Ascending aorta (tissue), 2 donors: ENCODE data around the gene STON2. TPM values are rescaled to one million over a fixed set of nuclear protein-coding genes. Genes with fewer than 3 reads are reported as not detected.

Experiments used
- DNase-seq, 2 donors: peaks; one replicate each; pipeline ENCODE4 v3.0.0-alpha.2; 2019; ENCODE audit warnings: low spot score in 2 of 2
- H3K27ac ChIP-seq, 2 donors: fragments of 200-600 bp; sonication (generic); one replicate each; pipeline ENCODE4 v1.5.1; 2016 to 2017; ENCODE audit warnings: mild to moderate bottlenecking in 1 of 2
- H3K27me3 ChIP-seq: fragments of 200-600 bp; sonication (generic); one replicate; pipeline ENCODE4 v1.5.1; 2017
- H3K36me3 ChIP-seq, 2 donors: fragments of 200-600 bp; sonication (generic); one replicate each; pipeline ENCODE4 v1.5.1; 2016
- H3K4me1 ChIP-seq, 2 donors: fragments of 200-600 bp; sonication (generic); one replicate each; pipeline ENCODE4 v1.5.1; 2016 to 2017; ENCODE audit warnings: mild to moderate bottlenecking in 1 of 2
- H3K4me3 ChIP-seq, 2 donors: fragments of 200-600 bp; sonication (generic); one replicate each; pipeline ENCODE4 v1.5.1; 2016 to 2017; ENCODE audit warnings: mild to moderate bottlenecking in 1 of 2
- H3K9me3 ChIP-seq, 2 donors: fragments of 200-600 bp; sonication (generic); one replicate each; pipeline ENCODE4 v1.5.1; 2016
- CTCF ChIP-seq, 3 experiments: fragments of 200-600 bp in 2 of 3; fragments of 450-650 bp in 1 of 3; sonication (generic) in 2 of 3; IDR thresholded peaks; one replicate each; pipeline ENCODE4 v1.5.1; 2016 to 2019; ENCODE audit warnings: antibody characterized with exemption in 3 of 3, mild to moderate bottlenecking in 1 of 3, moderate library complexity in 1 of 3
- intact Hi-C: fragments of 100-400 bp; cut with DNase I; formaldehyde crosslinking; loops from one replicate; pipeline ENCODE4 v1.15.1; 2023
- total RNA-seq: library from RNA; depleted of rRNA; stranded (reverse); fragments of >200 nt; gene quantifications from one replicate; pipeline ENCODE4 v1.1.0, GENCODE V29; 2016

The STON2 gene
- total RNA-seq, 1 donor from 2014 or later, result 54.0 TPM

GRCh38 chr14:81396113-81396512 is 4.0 kb downstream of the STON2 start:
- H3K9me3 ChIP-seq, result no peaks in the 10 kb centered on the region
- intact Hi-C loops, result no loop called here
- H3K4me1 ChIP-seq, result no peaks in the 10 kb centered on the region
- no peak overlapping the region for H3K27ac ChIP-seq
- no peak overlapping the region for H3K4me3 ChIP-seq
- no peaks in the 10 kb centered on the region for H3K27me3 ChIP-seq
- no peaks in the 10 kb centered on the region for H3K36me3 ChIP-seq
- DNase-seq, result no peak
- TF ChIP-seq CTCF (IDR thresholded peaks at IDR 0.05), result no peak

GRCh38 chr14:81394739-81395138 is 5.4 kb downstream of the STON2 start:
- Histone ChIP-seq H3K27me3 (no peaks in the 10 kb centered on the region), H3K4me3 (no peak overlapping the region), H3K9me3 (no peaks in the 10 kb centered on the region), H3K4me1 (no peaks in the 10 kb centered on the region), H3K36me3 (no peaks in the 10 kb centered on the region), H3K27ac (no peak overlapping the region)
- no peak for TF ChIP-seq CTCF (IDR thresholded peaks at IDR 0.05)
- DNase-seq, result no peak
- intact Hi-C loops, result no loop called here

- no peaks in the 10 kb centered on the region for H3K4me1 ChIP-seq
- TF ChIP-seq CTCF (IDR thresholded peaks at IDR 0.05), result no peak
- H3K4me3 ChIP-seq, result no peak overlapping the region
- H3K36me3 ChIP-seq, result no peaks in the 10 kb centered on the region
- intact Hi-C loops, result no loop called here
- H3K9me3 ChIP-seq, result no peaks in the 10 kb centered on the region
- no peaks in the 10 kb centered on the region for H3K27me3 ChIP-seq
- DNase-seq, result no peak
- H3K27ac ChIP-seq, result no peak overlapping the region
Observed at GRCh38 chr14:81392976-81393643, 7.0 kb downstream of the STON2 start.

- Histone ChIP-seq H3K27me3 (no peaks in the 10 kb centered on the region), H3K9me3 (no peaks in the 10 kb centered on the region), H3K4me3 (no peak overlapping the region), H3K27ac (no peak overlapping the region), H3K4me1 (no peaks in the 10 kb centered on the region), H3K36me3 (no peaks in the 10 kb centered on the region)
- TF ChIP-seq CTCF (IDR thresholded peaks at IDR 0.05), result no peak
- DNase-seq, result no peak
- intact Hi-C loops, result no loop called here
Observed at GRCh38 chr14:81392052-81392451, 8.1 kb downstream of the STON2 start.

GRCh38 chr14:81390696-81391095 is 9.4 kb downstream of the STON2 start:
- Histone ChIP-seq H3K27me3 (no peaks in the 10 kb centered on the region), H3K4me1 (no peaks in the 10 kb centered on the region), H3K27ac (no peak overlapping the region), H3K36me3 (no peaks in the 10 kb centered on the region), H3K4me3 (no peak overlapping the region), H3K9me3 (no peaks in the 10 kb centered on the region)
- DNase-seq, result no peak
- intact Hi-C loops, result no loop called here
- TF ChIP-seq CTCF (IDR thresholded peaks at IDR 0.05), result no peak

GRCh38 chr14:81388336-81388735 is 11.8 kb downstream of the STON2 start:
- no peak for TF ChIP-seq CTCF (IDR thresholded peaks at IDR 0.05)

More at GRCh38 chr14:81388336-81388735, 11.8 kb downstream of the STON2 start:
- DNase-seq, result no peak
- Histone ChIP-seq H3K4me3 (no peak overlapping the region), H3K27ac (no peak overlapping the region), H3K9me3 (no peaks in the 10 kb centered on the region), H3K4me1 (no peaks in the 10 kb centered on the region), H3K27me3 (no peaks in the 10 kb centered on the region), H3K36me3 (no peaks in the 10 kb centered on the region)
- intact Hi-C loops, result no loop called here
